DMS153 treated with DMSO at 0.1 percent for 48 hours (cell line): ENCODE measurements around the gene ZNF444.
"Not testable (repeated sequence)": the region's sequence is repeated elsewhere in the genome, so short reads cannot be mapped to it uniquely, and the experiment has no call there.

ENCODE experiments used
- DNase-seq: peaks from one replicate; lab custom pipeline; 2025; ENCODE audit not compliant: unreplicated experiment; lab: John Stamatoyannopoulos, UW

ZNF444 gene

DNA sequence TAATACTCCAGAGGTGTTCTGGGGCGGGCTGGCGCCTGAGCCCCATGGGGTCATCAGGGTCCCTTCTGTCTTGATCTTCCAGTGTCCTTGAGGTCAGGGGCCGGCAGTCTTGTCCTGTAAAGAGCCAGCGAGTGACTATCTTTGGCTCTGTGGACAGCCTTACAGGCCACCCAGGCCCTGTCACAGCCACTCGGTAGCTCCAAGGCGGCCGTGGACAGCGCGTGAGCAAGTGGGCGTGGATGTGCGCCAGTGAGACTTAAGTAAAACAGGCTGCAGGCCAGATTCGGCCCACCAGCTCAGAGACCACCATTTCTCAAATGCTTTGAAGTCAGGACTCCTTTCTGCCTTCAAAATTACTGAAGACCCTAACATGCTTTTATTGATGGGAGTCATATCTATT, 3.7 kb downstream of the ZNF444 start:
- no peak for DNase-seq

DNA sequence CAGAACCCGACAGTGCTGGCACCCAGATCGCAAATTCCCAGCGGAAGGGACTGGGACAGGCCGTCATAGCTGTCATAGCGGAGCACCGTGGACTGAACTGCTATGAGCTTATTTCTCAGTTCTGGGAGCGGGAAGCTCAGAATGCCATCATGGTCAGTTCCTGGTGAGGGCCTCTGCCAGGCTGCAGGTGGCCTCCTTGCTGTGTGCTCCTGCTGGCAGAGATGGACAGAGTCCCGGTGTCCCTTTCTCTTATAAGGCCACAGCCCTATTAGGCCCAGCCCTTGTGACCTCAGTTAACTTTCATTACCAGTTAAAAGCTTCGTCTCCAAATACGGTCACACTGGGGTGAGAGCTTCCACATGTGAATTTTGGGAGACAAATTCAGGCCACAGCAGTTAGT, 4.6 kb downstream of the ZNF444 start:
- no peak for DNase-seq

DNA sequence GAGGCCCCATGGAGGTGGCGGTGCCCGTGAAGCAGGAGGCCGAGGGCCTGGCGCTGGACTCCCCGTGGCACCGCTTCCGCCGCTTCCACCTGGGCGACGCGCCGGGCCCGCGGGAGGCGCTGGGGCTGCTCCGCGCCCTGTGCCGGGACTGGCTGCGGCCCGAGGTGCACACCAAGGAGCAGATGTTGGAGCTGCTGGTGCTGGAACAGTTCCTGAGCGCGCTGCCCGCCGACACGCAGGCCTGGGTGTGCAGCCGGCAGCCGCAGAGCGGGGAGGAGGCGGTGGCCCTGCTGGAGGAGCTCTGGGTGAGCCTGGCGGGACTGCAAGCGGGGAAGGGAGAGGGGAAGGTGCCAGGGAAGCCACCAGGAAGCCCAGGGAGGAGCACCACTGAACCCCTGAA, 5.8 kb downstream of the ZNF444 start:
- no peak for DNase-seq

DNA sequence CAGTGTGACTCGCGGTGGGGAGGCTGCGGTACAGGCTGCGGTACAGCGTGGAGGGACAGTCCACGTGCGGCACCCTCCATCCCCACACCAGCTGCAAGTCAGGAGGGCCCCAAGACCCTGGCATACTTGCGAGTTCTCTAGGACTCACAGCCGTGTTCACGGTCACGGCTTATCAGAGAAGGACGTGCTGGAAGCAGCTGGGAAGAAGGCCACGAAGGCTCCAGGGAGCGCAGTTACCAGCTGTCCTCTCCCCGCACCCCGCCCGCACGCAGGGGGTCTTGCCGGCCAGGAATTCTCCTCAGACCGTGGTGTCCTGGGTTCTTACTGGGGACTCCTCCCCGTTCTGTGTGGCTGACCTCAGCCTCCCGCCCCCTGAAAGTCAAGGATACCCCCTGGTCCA, 6.2 kb downstream of the ZNF444 start:
- DNase-seq = no peak

DNA sequence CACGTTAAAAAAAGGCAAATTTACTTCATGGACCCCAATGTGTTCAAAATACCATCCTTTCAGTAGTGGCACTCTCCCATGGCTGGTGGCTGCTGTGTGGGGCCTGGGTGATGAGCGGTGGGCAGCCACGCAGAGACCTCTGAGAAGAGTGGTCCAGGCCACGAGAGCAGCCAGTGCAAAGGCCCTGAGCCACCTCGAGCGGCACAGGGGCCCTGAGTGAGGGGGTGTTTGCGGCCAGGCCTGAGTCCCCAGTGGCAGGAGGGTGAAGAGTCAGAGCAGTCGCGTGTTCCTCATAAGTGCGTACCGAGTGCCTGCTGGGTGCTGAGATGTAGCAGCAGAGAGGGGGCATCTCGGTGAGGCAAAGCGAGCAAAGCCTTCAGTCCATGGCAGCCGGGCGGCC, 7.0 kb downstream of the ZNF444 start:
- DNase-seq = no peak

DNA sequence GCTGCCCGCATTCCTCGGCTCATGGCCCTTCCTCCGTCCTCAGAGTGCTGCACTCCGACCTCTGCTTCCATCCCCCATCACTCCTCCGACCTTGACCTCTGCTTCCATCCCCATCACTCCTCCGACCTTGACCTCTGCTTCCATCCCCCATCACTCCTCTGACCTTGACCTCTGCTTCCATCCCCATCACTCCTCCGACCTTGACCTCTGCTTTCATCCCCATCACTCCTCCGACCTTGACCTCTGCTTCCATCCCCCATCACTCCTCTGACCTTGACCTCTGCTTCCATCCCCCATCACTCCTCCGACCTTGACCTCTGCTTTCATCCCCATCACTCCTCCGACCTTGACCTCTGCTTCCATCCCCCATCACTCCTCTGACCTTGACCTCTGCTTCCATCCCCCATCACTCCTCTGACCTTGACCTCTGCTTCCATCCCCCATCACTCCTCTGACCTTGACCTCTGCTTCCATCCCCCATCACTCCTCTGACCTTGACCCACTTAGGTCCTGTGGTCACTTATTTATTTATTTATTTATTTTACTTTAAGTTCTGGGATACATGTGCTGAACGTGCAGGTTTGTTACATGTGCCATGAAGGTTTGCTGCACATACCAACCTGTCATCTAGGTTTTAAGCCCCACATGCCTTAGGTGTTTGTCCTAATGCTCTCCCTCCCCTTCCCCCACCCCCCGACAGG, 8.0 kb downstream of the ZNF444 start:
- not testable (repeated sequence) for DNase-seq

DNA sequence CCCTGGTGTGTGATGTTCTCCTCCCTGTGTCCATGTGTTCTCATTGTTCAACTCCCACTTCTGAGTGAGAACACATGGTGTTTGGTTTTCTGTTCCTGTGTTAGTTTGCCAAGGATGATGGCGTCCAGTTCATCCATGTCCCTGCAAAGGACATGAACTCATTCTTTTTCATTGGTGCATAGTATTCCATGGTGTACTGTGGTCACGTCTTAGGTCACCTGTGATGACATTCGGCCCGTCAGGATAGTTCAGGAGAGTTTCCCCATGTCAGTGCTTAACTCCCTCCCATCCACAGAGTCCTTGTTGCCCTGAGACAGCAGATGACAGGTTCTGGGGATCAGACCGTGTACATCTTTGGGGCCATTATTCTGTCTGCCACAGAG, 8.6 kb downstream of the ZNF444 start:
- no peak for DNase-seq

DNA sequence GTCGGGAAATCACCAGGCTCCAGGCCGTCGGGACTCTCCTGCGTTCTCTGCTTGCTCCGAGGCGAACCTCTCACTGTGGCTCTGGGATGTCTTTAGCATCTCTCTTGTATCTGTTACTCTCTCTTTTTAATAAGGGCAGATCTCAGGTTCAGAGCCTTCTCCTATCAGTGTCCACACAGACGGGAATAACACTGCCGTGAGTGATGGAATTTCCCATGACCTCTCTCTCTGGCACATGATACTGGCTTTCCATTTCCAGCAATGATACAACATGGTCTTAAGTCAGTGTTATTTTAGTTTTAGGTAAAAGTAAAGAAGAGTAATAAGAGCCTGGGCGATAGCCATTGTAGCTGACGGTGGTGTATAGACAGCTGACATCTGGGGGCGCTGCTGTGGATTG, 9.3 kb downstream of the ZNF444 start:
- no peak for DNase-seq

DNA sequence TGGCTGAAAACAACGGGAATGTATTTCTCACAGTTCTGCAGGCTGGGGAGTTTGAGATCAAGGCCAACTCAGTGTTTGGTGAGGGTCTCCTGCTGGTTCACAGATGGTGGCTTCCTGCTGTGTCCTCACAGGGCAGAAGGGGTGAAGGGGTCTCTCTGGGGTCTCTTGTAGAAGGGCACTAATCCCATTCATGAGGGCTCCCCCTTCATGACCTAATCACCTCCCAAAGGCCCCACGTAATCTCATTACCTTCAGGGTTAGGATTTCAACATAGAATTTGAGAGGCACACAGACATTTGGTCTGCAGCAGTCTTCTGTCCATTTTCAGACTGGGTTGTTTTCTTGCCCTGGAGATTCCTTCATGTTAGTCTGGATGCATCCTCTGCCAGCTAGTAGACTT, 11.6 kb downstream of the ZNF444 start:
- no peak for DNase-seq

DNA sequence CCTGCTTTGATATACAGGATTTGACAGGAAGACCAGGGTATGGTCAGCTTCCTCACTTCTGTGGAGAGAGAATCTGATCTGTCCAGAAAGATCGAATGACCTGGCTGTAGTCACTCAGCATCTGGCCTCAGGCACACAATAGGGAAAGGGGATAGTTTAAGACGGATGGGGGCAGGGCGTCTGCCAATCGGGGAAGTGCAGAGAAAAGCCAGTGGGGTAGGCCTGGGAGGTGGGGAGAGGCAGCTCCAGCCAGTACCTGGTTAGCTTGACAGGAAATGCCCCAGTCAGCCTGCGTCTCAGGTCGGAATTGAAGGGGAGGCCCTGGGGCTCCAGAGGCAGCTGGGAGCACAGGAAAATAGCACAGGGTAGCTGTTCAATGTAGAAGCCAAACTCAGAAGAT, 12.4 kb downstream of the ZNF444 start:
- no peak for DNase-seq

DNA sequence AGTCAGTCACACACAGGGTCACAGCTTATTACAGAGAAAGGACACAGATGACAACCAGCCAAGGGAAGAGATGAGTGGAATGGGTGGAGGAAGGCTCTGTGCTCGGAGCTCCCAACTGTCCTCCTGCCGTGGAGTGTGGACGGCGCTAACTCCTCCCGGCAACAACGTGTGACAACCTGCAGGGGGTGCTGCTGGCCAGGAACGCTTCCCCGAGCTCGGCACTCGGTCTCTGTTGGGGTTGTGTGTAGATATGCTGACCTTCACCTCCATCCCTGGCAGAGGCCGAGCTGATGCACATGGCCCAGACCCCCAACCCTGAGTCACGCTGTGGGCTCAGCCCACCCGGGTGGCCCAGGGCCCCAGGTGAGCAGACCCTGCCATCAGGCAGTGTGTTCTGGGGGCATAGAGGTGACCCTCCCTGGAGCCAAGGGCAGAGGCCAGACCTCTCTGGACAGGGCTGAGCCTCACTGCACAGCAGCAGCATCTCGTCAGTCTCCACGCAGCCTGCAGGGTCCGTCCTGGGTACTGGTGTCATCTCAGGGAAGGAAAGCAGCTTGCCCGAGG, 14.1 kb downstream of the ZNF444 start:
- no peak for DNase-seq

DNA sequence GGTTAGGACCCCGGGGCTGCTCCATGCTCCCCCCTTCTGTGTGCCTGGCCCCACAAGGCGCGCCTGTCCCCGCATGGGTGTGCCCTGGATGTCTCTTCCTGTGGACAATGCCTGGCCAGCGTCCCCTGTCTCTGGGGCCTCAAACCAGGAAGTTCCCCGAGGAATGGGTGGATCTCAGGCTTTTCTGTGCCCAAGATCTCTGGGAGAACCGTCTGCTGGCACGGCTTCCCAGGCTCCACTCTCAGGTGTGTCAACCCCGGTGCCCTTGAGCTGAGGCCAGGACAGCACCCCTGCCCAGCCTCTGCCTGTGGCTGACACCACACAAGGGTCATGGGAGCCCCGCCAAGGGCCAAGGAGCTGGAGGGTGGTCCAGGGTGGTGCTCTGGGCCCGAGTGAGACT, 15.7 kb downstream of the ZNF444 start:
- no peak for DNase-seq

DNA sequence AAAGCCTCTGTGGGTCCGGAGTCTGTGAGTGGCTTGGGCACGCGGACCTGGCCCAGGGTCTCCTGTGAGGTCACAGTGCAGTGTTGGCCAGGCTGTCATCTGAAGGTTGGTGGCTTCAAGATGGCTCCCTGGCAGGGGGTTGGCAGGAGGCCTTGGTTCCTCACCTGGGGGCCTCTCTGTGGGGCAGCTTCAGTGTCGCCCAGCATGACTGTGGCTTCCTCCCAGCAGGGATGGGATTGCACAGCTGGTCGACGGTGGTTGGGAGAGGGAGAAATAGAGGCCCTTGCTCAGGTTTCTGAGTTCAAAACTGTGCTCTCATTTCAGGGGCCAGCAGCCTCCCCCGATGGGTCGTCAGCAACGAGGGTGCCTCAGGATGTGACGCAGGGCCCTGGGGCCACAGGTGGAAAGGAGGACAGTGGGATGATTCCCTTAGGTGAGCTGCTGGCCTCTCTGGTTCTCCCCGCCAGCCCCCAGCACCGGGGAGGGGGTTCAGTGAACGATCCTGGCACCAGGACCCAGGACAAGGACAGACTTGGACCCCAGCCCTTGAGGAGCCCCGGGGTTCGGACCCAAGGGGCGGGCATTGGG, 17.2 kb downstream of the ZNF444 start:
- DNase-seq = no peak

DNA sequence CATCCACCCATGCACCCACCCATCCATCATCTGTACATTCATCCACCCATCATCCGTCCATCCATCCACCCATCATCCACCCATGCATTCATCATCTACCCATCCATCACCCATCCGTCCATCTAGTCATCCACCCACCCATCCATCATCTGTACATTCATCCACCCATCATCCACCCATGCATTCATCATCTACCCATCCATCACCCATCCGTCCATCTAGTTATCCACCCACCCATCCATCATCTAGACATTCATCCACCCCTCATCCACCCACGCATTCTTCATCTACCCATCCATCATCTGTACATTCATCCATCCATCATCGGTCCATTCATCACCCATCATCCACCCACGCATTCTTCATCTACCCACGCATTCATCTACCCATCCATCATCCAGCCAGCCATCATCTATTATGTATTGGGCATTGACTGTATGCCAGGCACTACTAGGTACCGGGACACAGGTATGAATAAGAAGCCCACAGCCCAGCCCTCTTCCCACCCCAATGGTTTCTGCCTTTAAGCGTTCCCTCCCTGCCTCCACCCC, 18.0 kb downstream of the ZNF444 start:
- DNase-seq = no peak

DNA sequence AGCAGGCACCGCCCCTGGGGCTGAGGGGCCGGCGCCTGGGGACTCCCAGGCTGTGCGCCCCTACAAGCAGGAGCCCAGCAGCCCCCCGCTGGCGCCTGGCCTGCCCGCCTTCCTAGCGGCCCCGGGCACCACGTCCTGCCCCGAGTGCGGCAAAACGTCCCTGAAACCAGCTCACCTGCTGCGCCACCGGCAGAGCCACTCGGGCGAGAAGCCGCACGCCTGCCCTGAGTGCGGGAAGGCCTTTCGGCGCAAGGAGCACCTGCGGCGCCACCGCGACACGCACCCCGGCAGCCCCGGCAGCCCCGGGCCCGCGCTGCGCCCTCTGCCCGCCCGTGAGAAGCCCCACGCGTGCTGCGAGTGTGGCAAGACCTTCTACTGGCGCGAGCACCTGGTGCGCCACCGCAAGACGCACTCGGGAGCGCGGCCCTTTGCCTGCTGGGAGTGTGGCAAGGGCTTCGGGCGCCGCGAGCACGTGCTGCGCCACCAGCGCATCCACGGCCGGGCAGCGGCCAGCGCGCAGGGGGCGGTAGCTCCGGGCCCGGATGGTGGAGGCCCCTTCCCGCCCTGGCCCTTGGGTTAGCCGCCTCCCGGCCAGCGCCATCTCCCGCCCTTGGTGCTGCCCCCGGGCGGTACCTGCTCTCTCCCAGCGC, 18.7 kb downstream of the ZNF444 start:
- DNase-seq = no peak

DNA sequence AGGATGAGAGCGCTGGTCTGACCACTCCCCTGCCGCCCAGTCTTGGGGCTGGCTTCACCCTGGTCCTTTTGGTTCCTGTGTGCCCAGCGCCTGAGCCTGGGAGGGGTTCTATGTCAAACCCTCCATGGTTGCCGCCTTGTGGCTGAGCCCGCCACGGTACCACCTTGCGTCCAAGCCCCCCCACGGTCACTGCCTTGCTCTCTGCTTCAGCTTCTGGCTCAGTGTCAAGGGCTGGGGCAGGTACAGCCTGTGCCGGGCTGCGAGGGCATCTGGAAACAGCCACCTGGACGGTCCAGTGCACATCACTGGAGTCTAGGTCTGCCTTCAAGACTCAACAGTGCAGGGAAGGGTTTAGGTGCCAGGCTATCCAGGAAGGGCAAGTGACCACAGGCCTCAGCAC, 20.4 kb downstream of the ZNF444 start:
- DNase-seq = no peak

DNA sequence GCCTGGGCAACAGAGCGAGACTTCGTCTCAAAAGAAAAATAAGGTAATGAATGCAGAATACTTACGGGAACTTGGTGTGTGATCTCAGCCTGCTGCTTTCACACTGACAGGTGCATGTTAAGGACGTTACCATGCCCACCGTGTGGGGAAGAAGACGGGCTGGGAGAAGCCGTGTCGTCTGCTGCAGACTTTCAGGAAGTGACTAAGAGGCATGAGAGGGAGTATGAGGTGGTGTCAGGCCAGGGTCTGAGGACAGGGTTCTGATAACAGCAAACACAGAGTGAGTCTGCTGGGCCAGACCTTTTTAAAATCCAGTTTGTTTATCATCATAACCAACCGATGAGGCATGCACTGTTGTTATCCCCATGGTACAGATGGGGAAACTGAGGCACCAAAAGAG, 21.2 kb downstream of the ZNF444 start:
- DNase-seq = no peak

DNA sequence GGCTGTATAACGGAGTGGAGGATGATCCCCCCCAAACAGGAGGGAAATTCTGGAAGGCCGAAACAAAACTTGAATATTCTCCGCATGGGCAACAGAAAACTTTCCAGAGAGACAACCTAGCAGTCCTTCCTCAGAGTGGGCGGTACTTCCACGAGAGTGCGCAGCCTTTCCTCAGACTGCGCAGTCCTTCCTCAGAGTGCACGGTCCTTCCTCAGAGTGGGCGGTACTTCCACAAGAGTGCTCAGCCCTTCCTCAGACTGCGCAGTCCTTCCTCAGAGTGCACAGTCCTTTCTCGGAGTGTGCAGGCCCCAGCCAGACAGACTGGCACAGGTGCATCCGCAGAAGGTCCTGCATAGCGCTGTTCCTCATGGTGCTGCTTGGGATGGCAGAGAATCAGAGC, 22.0 kb downstream of the ZNF444 start:
- no peak for DNase-seq

DNA sequence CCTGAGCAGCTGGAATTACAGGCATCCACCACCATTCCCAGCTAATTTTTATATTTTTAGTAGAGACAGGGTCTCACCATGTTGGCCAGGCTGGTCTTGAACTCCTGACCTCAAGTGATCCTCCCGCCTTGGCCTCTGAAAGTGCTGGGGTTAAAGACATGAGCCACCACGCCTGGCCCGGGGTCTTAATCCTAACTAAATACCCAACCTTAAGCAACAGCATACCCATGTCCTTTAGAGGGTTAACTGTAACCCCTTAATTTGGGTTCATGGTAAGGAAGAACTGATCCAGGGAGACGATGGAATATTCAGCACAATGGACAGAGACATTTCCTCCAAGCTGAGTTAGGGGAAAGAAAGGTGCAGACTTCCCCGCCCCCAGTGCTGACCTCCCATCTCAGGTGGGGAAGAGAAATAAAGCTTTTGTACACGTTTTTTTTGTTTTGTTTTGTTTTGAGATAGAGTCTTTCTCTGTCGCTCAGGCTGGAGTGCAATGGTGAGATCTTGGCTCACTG, 26.0 kb downstream of the ZNF444 start:
- no peak for DNase-seq

DNA sequence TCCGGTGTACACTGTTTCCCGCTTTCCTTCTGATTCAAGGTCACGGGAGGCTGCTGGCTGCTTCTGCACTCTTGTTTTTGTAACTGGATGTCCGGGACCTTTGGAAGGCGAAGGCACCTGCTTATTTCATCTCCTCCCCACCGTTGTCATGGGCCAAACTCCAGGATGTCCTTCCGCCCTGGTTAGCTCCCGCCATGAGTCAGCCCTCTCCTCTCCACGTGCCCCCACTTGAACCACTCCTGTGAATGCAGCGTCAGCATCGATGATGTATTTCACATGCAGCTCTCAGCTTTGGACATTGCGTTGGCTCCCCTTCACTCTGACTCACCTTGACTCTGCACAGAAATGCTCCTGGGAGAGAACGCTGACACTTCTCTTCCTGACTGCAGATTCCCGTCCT, 29.2 kb downstream of the ZNF444 start:
- peak; percentile 23 for DNase-seq

DNA sequence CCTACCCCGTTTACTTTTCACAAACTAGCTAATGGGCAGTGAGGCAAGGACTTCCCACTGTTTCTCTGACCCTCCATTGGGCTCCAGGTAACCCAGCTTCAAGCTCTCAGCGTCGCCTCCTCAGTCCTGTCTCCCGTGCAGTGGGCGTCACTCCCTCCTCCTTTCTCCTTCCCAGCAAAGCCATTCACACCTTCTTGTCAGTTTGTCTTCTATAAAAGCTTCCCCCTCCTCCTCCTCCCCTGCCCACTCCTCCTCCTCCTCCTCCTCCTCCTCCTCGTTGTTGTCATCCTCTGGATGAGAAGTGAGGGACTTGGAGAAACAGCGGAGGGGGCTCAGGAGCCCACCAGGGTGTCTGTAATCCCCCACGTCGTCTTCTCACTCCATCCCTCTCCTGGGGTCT, 33.0 kb downstream of the ZNF444 start:
- DNase-seq = no peak

DNA sequence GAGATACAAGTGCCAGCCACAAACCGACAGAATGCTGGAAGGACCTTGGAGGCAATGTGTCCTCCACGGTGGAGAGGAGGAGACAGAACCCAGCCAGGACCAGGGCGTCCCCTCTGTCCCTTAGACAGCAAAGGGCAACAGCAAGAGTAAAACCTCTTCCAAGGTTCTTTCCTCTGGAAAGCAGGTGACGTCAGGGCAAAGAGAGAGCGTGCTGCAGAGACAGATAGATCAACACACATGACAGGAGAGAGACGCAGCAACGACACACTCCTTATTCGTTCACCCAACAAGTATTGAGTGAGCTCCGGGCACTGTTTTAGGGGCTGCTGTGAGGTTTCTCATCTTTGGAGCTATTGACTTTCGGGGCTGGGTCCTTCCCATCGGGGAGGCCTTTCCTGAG, 33.5 kb downstream of the ZNF444 start:
- no peak for DNase-seq
